Stomach (tissue), 9 donors: ENCODE results near the gene ZFP64. TPM values are rescaled to one million over a fixed set of nuclear protein-coding genes. Genes with fewer than 3 reads are reported as not detected.
A peak's percentile ranks its signal among the peaks of the same experiment; 100 is the strongest.
"Not testable (repeated sequence)": the region's sequence is repeated elsewhere in the genome, so short reads cannot be mapped to it uniquely, and the experiment has no call there.

Source experiments
- DNase-seq, 2 donors: peaks; one replicate each; pipeline versions ENCODE4 v3.0.0 to v3.0.0-alpha.2; 2013 to 2019
- H3K27ac ChIP-seq, 5 donors: fragments of 200-600 bp in 4 of 5; sonication (generic) in 4 of 5; one replicate each; pipeline ENCODE4 v1.5.1; 2013 to 2019; ENCODE audit warnings: mild to moderate bottlenecking in 1 of 5, moderate library complexity in 1 of 5
- H3K27me3 ChIP-seq, 3 donors: fragments of 200-600 bp; sonication (generic); one replicate each; pipeline ENCODE4 v1.5.1; 2017 to 2019; ENCODE audit warnings: mixed run types in 1 of 3
- H3K36me3 ChIP-seq, 4 donors: fragments of 200-600 bp; sonication (generic); 1 replicate in 3 of 4; 2 replicates in 1 of 4; pipeline ENCODE4 v1.5.1; 2016 to 2019
- H3K4me1 ChIP-seq, 4 donors: fragments of 200-600 bp; sonication (generic); one replicate each; pipeline ENCODE4 v1.5.1; 2016 to 2019
- H3K4me3 ChIP-seq, 4 donors: fragments of 200-600 bp; sonication (generic) in 3 of 4; one replicate each; pipeline ENCODE4 v1.5.1; 2016 to 2019; ENCODE audit warnings: mild to moderate bottlenecking in 1 of 4
- H3K9me3 ChIP-seq, 4 donors: fragments of 200-600 bp; sonication (generic); one replicate each; pipeline ENCODE4 v1.5.1; 2016 to 2019
- EP300 ChIP-seq: sonication (generic); formaldehyde crosslinking; IDR thresholded peaks from one replicate; pipeline ENCODE4 v1.6.1; 2017; ENCODE audit warnings: antibody characterized with exemption
- POLR2A ChIP-seq, 4 donors: fragments of 450-650 bp; IDR thresholded peaks; one replicate each; pipeline ENCODE4 v1.6.1; 2016; ENCODE audit warnings: antibody characterized with exemption in 4 of 4, control low read depth in 2 of 4, mild to moderate bottlenecking in 1 of 4, moderate library complexity in 1 of 4
- POLR2AphosphoS5 ChIP-seq, 3 donors: sonication (generic); formaldehyde crosslinking; IDR thresholded peaks; one replicate each; pipeline ENCODE4 v1.6.1; 2016; ENCODE audit warnings: antibody characterized with exemption in 3 of 3
- WGBS, 5 donors: extraction: QIAGEN DNeasy Blood & Tissue Kit in 3 of 5; methylation state at CpG; one replicate each; pipeline versions ENCODE4 v1.1.5 to v1.1.7; 2013 to 2018; 5-methylcytosine and 5-hydroxymethylcytosine counted together
- intact Hi-C: fragments of 100-400 bp; cut with DNase I; formaldehyde crosslinking; loops from one replicate; pipeline ENCODE4 v1.15.1; 2023; ENCODE audit warnings: low total_unique reads
- polyA plus RNA-seq, 3 donors: library from polyadenylated mRNA; stranded (reverse); fragments of 200-250 nt; gene quantifications; one replicate each; pipeline ENCODE4 v1.2.3, GENCODE V29; 2013
- total RNA-seq, 5 donors: library from RNA; depleted of rRNA; stranded (reverse); fragments of >200 nt; gene quantifications; one replicate each; pipeline versions ENCODE4 v1.1.0 to v1.2.3, GENCODE V29; 2014 to 2016
- TF ChIP-seq, protein P1 (sequence below), 7 experiments: fragments of 450-650 bp in 4 of 7; fragments of 200-600 bp in 3 of 7; sonication (generic) in 3 of 7; IDR thresholded peaks; one replicate each; pipeline ENCODE4 v1.5.1; 2016 to 2019; ENCODE audit warnings: antibody characterized with exemption in 7 of 7, control low read depth in 2 of 7, mild to moderate bottlenecking in 1 of 7
- donor health status: healthy with polysubstance abuse.
- donor health status: Bipolar disorder and iron deficiency.
- donor health status: healthy.

ZFP64 gene
- total and polyA plus RNA-seq, 8 donors, result 3.4 to 40.0 (median 8.9) TPM

DNA sequence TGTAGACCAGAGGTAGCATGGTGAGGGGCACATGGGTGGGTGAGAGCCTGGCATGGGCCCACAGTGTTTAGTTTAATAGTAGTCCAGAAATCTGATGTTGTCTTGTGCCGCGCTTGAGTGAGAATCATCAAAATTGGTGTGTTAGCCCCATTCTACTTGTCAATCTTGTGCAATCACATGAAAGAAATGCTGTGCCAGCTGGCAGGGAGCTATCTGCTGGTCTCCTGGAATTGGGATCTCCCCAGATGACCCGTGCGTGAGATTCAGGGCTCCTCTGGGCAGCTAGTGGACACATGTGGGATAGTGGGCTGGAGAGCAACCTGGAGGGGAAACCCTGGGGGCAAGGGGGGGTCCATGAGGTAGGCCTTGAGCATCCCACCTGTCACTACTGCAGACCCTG is 43.5 kb upstream of the ZFP64 start:
- Histone ChIP-seq H3K27me3 (no peaks in the 10 kb centered on the region), H3K27ac (no peak overlapping the region), H3K36me3 (no peaks in the 10 kb centered on the region), H3K9me3 (no peaks in the 10 kb centered on the region), H3K4me1 (peaks cover 0 to 13% (median 5%) of the 10 kb centered on the region in 4 donors), H3K4me3 (no peak overlapping the region)
- TF ChIP-seq, protein P1, sequence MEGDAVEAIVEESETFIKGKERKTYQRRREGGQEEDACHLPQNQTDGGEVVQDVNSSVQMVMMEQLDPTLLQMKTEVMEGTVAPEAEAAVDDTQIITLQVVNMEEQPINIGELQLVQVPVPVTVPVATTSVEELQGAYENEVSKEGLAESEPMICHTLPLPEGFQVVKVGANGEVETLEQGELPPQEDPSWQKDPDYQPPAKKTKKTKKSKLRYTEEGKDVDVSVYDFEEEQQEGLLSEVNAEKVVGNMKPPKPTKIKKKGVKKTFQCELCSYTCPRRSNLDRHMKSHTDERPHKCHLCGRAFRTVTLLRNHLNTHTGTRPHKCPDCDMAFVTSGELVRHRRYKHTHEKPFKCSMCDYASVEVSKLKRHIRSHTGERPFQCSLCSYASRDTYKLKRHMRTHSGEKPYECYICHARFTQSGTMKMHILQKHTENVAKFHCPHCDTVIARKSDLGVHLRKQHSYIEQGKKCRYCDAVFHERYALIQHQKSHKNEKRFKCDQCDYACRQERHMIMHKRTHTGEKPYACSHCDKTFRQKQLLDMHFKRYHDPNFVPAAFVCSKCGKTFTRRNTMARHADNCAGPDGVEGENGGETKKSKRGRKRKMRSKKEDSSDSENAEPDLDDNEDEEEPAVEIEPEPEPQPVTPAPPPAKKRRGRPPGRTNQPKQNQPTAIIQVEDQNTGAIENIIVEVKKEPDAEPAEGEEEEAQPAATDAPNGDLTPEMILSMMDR (IDR thresholded peaks at IDR 0.05), result no peak
- TF ChIP-seq EP300 (no peak), POLR2A (IDR thresholded peaks at IDR 0.05) (no peak), POLR2AphosphoS5 (IDR thresholded peaks at IDR 0.05) (no peak)
- 89 to 100% (median 91%) methylated on average over 4 of the region's 4 CpGs for WGBS, 5 donors
- DNase-seq, result no peak
- intact Hi-C loops, result no loop called here

DNA sequence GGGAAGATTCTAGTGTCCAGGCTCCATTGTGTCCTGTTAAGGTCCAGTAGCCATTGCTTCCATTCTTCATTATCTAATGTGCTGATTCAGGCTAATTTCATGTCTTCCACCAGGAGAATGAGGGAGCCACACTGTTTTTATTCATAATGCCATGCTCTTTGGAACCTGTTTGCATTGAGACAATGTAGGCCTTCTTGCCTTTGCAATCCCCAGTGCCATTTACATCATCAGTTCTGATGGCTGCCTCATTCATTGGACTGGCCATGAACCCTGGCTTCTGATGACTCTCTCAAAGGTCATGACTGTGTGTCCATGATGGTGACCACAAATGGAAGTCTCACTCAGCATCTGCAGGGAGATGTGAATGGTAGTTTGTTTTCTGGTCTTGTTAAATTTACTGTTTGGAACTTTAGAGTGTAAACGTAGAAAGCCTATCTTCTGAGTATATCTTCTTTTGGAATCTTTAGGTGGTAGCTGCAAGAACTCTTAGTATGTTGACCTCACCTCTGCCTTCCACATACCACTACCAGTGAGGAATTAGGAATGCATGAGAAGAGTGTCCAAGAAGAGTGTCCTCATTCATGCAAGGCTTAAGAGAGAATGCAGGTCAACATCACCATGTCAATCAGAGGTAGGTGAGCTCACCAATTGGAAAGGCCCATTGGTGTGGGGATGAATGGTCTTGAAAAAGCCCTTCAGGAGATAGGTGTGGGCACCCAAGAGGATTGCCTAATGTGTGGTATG is 42.9 kb upstream of the ZFP64 start:
- intact Hi-C loops, result no loop called here
- DNase-seq, result no peak
- Histone ChIP-seq H3K9me3 (no peaks in the 10 kb centered on the region), H3K27me3 (no peaks in the 10 kb centered on the region), H3K4me3 (no peak overlapping the region), H3K36me3 (no peaks in the 10 kb centered on the region), H3K4me1 (peaks cover 0 to 16% (median 7%) of the 10 kb centered on the region in 4 donors), H3K27ac (no peak overlapping the region)
- 62 to 100% (median 90%) methylated on average over 1 of the region's 1 CpG for WGBS, 5 donors
- TF ChIP-seq EP300 (no peak), POLR2AphosphoS5 (IDR thresholded peaks at IDR 0.05) (no peak), POLR2A (IDR thresholded peaks at IDR 0.05) (no peak)
- TF ChIP-seq, protein P1 (IDR thresholded peaks at IDR 0.05), result no peak

DNA sequence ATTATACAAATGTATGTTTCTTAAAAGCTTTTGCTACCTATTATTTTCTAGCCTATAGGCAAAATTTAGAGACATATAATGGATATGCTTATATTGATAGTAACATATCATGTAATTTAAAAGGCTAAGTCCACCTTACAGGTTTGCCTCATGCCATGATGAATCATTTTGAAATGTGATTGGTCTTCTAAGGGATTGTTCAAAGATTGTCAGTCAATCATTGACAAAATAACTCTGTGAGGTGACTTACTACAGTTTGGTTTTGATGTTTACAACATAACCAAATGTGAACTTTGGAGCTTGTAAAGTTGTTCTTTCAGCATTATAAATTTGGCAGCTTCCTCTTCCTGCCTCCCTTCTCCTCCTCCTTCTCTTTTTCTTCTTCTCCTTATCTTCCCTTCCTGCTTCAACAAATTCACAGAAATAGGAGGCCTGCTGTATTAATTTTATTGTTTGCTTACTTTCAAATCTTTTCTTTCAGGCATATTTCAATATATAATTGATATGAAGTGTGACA is 39.7 kb upstream of the ZFP64 start:
- H3K4me1 ChIP-seq, result peaks cover 0 to 16% (median 7%) of the 10 kb centered on the region in 4 donors
- no peaks in the 10 kb centered on the region for H3K9me3 ChIP-seq
- H3K27ac ChIP-seq, result no peak overlapping the region
- peak in 1 of 3 donors; percentile 36 for TF ChIP-seq POLR2AphosphoS5 (IDR thresholded peaks at IDR 0.05)
- no peak for TF ChIP-seq EP300
- no peak overlapping the region for H3K4me3 ChIP-seq
- H3K36me3 ChIP-seq, result no peaks in the 10 kb centered on the region
- intact Hi-C loops, result no loop called here
- peaks cover 0 to 9% (median 0%) of the 10 kb centered on the region in 3 donors for H3K27me3 ChIP-seq
- DNase-seq, result peak in 1 of 2 donors; percentile 46

- 38 to 62% (median 59%) methylated on average over 3 of the region's 3 CpGs for WGBS, 5 donors
- no peaks in the 10 kb centered on the region for H3K9me3 ChIP-seq
- no peaks in the 10 kb centered on the region for H3K36me3 ChIP-seq
- H3K4me1 ChIP-seq, result peaks cover 0 to 16% (median 7%) of the 10 kb centered on the region in 4 donors
- H3K27ac ChIP-seq, result no peak overlapping the region
- DNase-seq, result peak in 1 of 2 donors; percentile 41
- H3K27me3 ChIP-seq, result peaks cover 0 to 12% (median 0%) of the 10 kb centered on the region in 3 donors
- TF ChIP-seq, protein P1 (IDR thresholded peaks at IDR 0.05), result no peak
- TF ChIP-seq POLR2A (IDR thresholded peaks at IDR 0.05) (no peak), POLR2AphosphoS5 (IDR thresholded peaks at IDR 0.05) (no peak), EP300 (no peak)
- no peak overlapping the region for H3K4me3 ChIP-seq
- intact Hi-C loops, result no loop called here
These were observed 38.8 kb upstream of the ZFP64 start for GRCh38 chr20:52230409-52230808.

DNA sequence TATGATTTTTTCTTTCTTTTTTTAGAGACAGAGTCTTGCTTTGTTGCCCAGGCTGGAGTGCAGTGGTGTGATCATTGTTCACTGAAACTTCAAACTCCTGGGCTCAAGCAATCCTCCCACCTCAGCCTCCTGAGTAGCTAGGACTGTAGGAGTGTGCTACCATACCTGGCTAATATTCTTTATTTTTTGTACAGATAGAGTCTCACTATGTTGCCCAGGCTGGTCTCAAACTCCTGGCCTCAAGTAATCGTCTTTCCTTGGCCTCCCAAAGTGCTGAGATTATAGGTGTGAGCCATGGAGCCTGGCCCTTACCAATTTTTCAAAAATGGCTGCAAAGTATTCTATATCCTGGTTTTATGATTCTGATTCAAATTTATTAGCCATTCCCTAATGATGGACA is 37.8 kb upstream of the ZFP64 start:
- H3K36me3 ChIP-seq, H3K4me3 ChIP-seq, intact Hi-C loops, DNase-seq, H3K9me3 ChIP-seq, H3K27ac ChIP-seq: not testable (repeated sequence)
- 69 to 86% (median 80%) methylated on average over 1 of the region's 1 CpG for WGBS, 5 donors
- Histone ChIP-seq H3K4me1 (peaks cover 0 to 16% (median 7%) of the 10 kb centered on the region in 4 donors), H3K27me3 (peaks cover 0 to 12% (median 0%) of the 10 kb centered on the region in 3 donors)
